H9 (cell line): ENCODE results near the gene MCF2L2. TPM values are rescaled to one million over a fixed set of nuclear protein-coding genes. Genes with fewer than 3 reads are reported as not detected.

ENCODE experiments used
- DNase-seq: peaks from one replicate; pipeline ENCODE4 v3.0.0-alpha.2; 2017
- H2AFZ ChIP-seq: one replicate; pipeline ENCODE4 v1.6.1; 2013; ENCODE audit warnings: mild to moderate bottlenecking, low read length, control low read depth, moderate library complexity
- H2AK5ac ChIP-seq: 2 replicates; pipeline ENCODE4 v1.6.1; 2013; ENCODE audit warnings: low read length, control low read depth, mixed read lengths; ENCODE audit not compliant: insufficient read length
- H2BK120ac ChIP-seq: one replicate; pipeline ENCODE4 v1.6.1; 2013; ENCODE audit warnings: low read depth, mild to moderate bottlenecking, low read length, control low read depth, inconsistent platforms; ENCODE audit not compliant: poor library complexity, severe bottlenecking
- H2BK12ac ChIP-seq: 2 replicates; pipeline ENCODE4 v1.6.1; 2013; ENCODE audit warnings: low read length, control low read depth, mixed read lengths, low read depth; ENCODE audit not compliant: insufficient read length
- H2BK15ac ChIP-seq: 2 replicates; pipeline ENCODE4 v1.6.1; 2013; ENCODE audit warnings: low read depth, low read length, control low read depth
- H2BK20ac ChIP-seq: one replicate; pipeline ENCODE4 v1.6.1; 2013; ENCODE audit warnings: low read depth, mild to moderate bottlenecking, low read length, control low read depth, inconsistent platforms; ENCODE audit not compliant: poor library complexity, severe bottlenecking
- H2BK5ac ChIP-seq: 2 replicates; pipeline ENCODE4 v1.6.1; 2013; ENCODE audit warnings: low read length, control low read depth, mixed read lengths; ENCODE audit not compliant: insufficient read length
- H3K14ac ChIP-seq: 2 replicates; pipeline ENCODE4 v1.6.1; 2013; ENCODE audit warnings: low read length, control low read depth; ENCODE audit not compliant: insufficient read depth
- H3K18ac ChIP-seq: 2 replicates; pipeline ENCODE4 v1.6.1; 2013; ENCODE audit warnings: low read depth, mild to moderate bottlenecking, mixed read lengths, low read length, control low read depth; ENCODE audit not compliant: insufficient read length
- H3K23ac ChIP-seq: 2 replicates; pipeline ENCODE4 v1.6.1; 2013; ENCODE audit warnings: low read length, control low read depth, mixed read lengths, low read depth; ENCODE audit not compliant: insufficient read length
- H3K23me2 ChIP-seq: 2 replicates; pipeline ENCODE4 v1.6.1; 2013; ENCODE audit warnings: low read depth, mild to moderate bottlenecking, mixed read lengths, low read length, control low read depth; ENCODE audit not compliant: insufficient read length, poor library complexity, severe bottlenecking
- H3K27ac ChIP-seq: 2 replicates; pipeline ENCODE4 v1.5.1; 2013; ENCODE audit warnings: low read length, control low read depth, mixed read lengths, low read depth; ENCODE audit not compliant: insufficient read length
- H3K27me3 ChIP-seq: 2 replicates; pipeline ENCODE4 v1.6.1; 2013; ENCODE audit warnings: low read length, control low read depth, inconsistent platforms; ENCODE audit not compliant: insufficient read depth
- H3K4ac ChIP-seq: 2 replicates; pipeline ENCODE4 v1.6.1; 2013; ENCODE audit warnings: low read depth, mild to moderate bottlenecking, control low read depth, inconsistent platforms, low read length, moderate library complexity
- H3K4me1 ChIP-seq: 2 replicates; pipeline ENCODE4 v1.6.1; 2013; ENCODE audit warnings: low read length, control low read depth, inconsistent platforms; ENCODE audit not compliant: insufficient read depth
- H3K4me2 ChIP-seq: 2 replicates; pipeline ENCODE4 v1.6.1; 2013; ENCODE audit warnings: low read length, control low read depth, mixed read lengths; ENCODE audit not compliant: insufficient read length, insufficient read depth
- H3K56ac ChIP-seq: 2 replicates; pipeline ENCODE4 v1.6.1; 2013; ENCODE audit warnings: low read depth, mild to moderate bottlenecking, mixed read lengths, low read length, control low read depth; ENCODE audit not compliant: insufficient read length
- H3K79me1 ChIP-seq: 2 replicates; pipeline ENCODE4 v1.6.1; 2013; ENCODE audit warnings: low read depth, mild to moderate bottlenecking, moderate library complexity, low read length, control low read depth, inconsistent platforms; ENCODE audit not compliant: insufficient read depth, poor library complexity, severe bottlenecking
- H3K79me2 ChIP-seq: 2 replicates; pipeline ENCODE4 v1.6.1; 2013; ENCODE audit warnings: low read length, control low read depth, inconsistent platforms; ENCODE audit not compliant: insufficient read depth
- H3K9ac ChIP-seq: 2 replicates; pipeline ENCODE4 v1.6.1; 2013; ENCODE audit warnings: low read length, control low read depth, mixed read lengths; ENCODE audit not compliant: insufficient read length; ENCODE audit errors: extremely low read depth
- H3K9me3 ChIP-seq: one replicate; pipeline ENCODE4 v1.6.1; 2013; ENCODE audit warnings: low read depth, low read length, inconsistent platforms; ENCODE audit not compliant: control insufficient read depth
- H3T11ph ChIP-seq: one replicate; pipeline ENCODE4 v1.6.1; 2013; ENCODE audit warnings: mild to moderate bottlenecking, low read length, control low read depth, inconsistent platforms
- H4K20me1 ChIP-seq: one replicate; pipeline ENCODE4 v1.6.1; 2013; ENCODE audit not compliant: control insufficient read depth, insufficient read length, insufficient read depth
- H4K5ac ChIP-seq: 2 replicates; pipeline ENCODE4 v1.6.1; 2013; ENCODE audit warnings: low read depth, mild to moderate bottlenecking, mixed read lengths, low read length, control low read depth; ENCODE audit not compliant: insufficient read length
- H4K8ac ChIP-seq: replicated peaks from 2 replicates; pipeline ENCODE4 v1.6.1; 2013; ENCODE audit warnings: low read length, control low read depth, mixed read lengths, low read depth; ENCODE audit not compliant: insufficient read length
- H4K91ac ChIP-seq: 2 replicates; pipeline ENCODE4 v1.6.1; 2013; ENCODE audit warnings: low read depth, mild to moderate bottlenecking, moderate library complexity, mixed read lengths, low read length, control low read depth; ENCODE audit not compliant: insufficient read length
- H3K27ac Mint-ChIP-seq, 3 experiments: 2 replicates in 2 of 3; 3 replicates in 1 of 3; pipeline ENCODE4 v1.8.0; 2020 to 2021; ENCODE audit warnings: mixed read lengths in 3 of 3, mild to moderate bottlenecking in 1 of 3, moderate library complexity in 1 of 3
- H3K27me3 Mint-ChIP-seq: 2 replicates; pipeline ENCODE4 v1.8.0; 2021; ENCODE audit warnings: low read depth, mild to moderate bottlenecking, moderate library complexity, mixed read lengths
- H3K36me3 Mint-ChIP-seq, 3 experiments: 2 replicates in 2 of 3; 3 replicates in 1 of 3; pipeline ENCODE4 v1.8.0; 2020 to 2021; ENCODE audit warnings: low read depth in 3 of 3, mixed read lengths in 3 of 3; ENCODE audit not compliant: insufficient read depth in 1 of 3
- H3K4me1 Mint-ChIP-seq, 2 experiments: 2 replicates each; pipeline ENCODE4 v1.8.0; 2020; ENCODE audit warnings: mixed read lengths in 2 of 2
- H3K4me3 Mint-ChIP-seq, 2 experiments: 2 replicates in 1 of 2; 3 replicates in 1 of 2; pipeline ENCODE4 v1.8.0; 2020 to 2021; ENCODE audit warnings: mild to moderate bottlenecking in 2 of 2, mixed read lengths in 2 of 2, moderate library complexity in 1 of 2
- H3K9me3 Mint-ChIP-seq, 2 experiments: 2 replicates in 1 of 2; 3 replicates in 1 of 2; pipeline ENCODE4 v1.8.0; 2020; ENCODE audit warnings: mild to moderate bottlenecking in 2 of 2, mixed read lengths in 2 of 2, moderate library complexity in 1 of 2
- CTCF ChIP-seq: fragments of 200-600 bp; sonication (generic); conservative IDR thresholded peaks from 3 replicates; pipeline ENCODE4 v1.8.0; 2021; ENCODE audit warnings: antibody characterized with exemption, mild to moderate bottlenecking
- WGBS: extraction: QIAGEN DNeasy Blood & Tissue Kit; methylation state at CpG from one replicate; pipeline ENCODE4 v1.1.7; 2013; ENCODE audit warnings: missing lambda C conversion rate, low lambda C conversion rate, mixed read lengths; ENCODE audit not compliant: insufficient read length; ENCODE audit errors: extremely low coverage; 5-methylcytosine and 5-hydroxymethylcytosine counted together
- total RNA-seq: library from RNA; stranded (reverse); gene quantifications from 2 replicates; pipeline ENCODE4 v1.2.1, GENCODE V29; 2021

The MCF2L2 gene
- total RNA-seq, 1 experiment from 2014 or later: 6.4 TPM

GRCh38 chr3:183303690-183304089 is 124.7 kb downstream of the MCF2L2 start:
- Histone ChIP-seq H2AFZ (no peak overlapping the region), H2BK120ac (no peak overlapping the region), H3K18ac (peak overlapping the region; percentile 25), H3K4ac (no peak overlapping the region), H3K4me1 (peaks cover 5% of the 10 kb centered on the region), H3K56ac (no peak overlapping the region), H2BK20ac (no peak overlapping the region), H3K14ac (no peak overlapping the region), H3K27me3 (no peaks in the 10 kb centered on the region), H4K8ac (no peak overlapping the region), H2BK15ac (0 out of 2 replicates have a peak overlapping the region, but pooled peaks have one; percentile 73), H3K23ac (no peak overlapping the region), H4K20me1 (no peaks in the 10 kb centered on the region), H2AK5ac (no peak overlapping the region), H3K4me2 (no peak overlapping the region), H3K9me3 (no peaks in the 10 kb centered on the region), H4K5ac (no peak overlapping the region), H3K79me1 (no peaks in the 10 kb centered on the region), H3K27ac (no peak overlapping the region), H3T11ph (no peak overlapping the region), H2BK12ac (no peak overlapping the region), H2BK5ac (no peak overlapping the region), H3K9ac (no peak overlapping the region), H4K91ac (no peak overlapping the region), H3K23me2 (no peaks in the 10 kb centered on the region), H3K79me2 (no peaks in the 10 kb centered on the region)
- DNase-seq: no peak
- TF ChIP-seq CTCF: no peak
- Mint-ChIP-seq H3K27ac (no peak overlapping the region), H3K27me3 (no peaks in the 10 kb centered on the region; the same call in 1 of the 2 replicates), H3K4me3 (no peak overlapping the region), H3K4me1 (peaks cover 8 to 10% of the 10 kb centered on the region in 2 experiments), H3K36me3 (peaks cover 0 to 6% (median 4%) of the 10 kb centered on the region in 3 experiments; a peak in 3 of 7 replicates), H3K9me3 (no peaks in the 10 kb centered on the region)
- WGBS: no CpG with 5 or more reads among the region's 2 CpGs
